ENCODE data around the gene TSPAN5. TPM values are rescaled to one million over a fixed set of nuclear protein-coding genes. Genes with fewer than 3 reads are reported as not detected.

TSPAN5 gene
- total and polyA plus RNA-seq, 9 of the 15 experiments (the other 6 are each of a cell fraction or from before 2014, with no cell fraction given) = 0.58 to 6.6 (median 0.73) TPM

DNA sequence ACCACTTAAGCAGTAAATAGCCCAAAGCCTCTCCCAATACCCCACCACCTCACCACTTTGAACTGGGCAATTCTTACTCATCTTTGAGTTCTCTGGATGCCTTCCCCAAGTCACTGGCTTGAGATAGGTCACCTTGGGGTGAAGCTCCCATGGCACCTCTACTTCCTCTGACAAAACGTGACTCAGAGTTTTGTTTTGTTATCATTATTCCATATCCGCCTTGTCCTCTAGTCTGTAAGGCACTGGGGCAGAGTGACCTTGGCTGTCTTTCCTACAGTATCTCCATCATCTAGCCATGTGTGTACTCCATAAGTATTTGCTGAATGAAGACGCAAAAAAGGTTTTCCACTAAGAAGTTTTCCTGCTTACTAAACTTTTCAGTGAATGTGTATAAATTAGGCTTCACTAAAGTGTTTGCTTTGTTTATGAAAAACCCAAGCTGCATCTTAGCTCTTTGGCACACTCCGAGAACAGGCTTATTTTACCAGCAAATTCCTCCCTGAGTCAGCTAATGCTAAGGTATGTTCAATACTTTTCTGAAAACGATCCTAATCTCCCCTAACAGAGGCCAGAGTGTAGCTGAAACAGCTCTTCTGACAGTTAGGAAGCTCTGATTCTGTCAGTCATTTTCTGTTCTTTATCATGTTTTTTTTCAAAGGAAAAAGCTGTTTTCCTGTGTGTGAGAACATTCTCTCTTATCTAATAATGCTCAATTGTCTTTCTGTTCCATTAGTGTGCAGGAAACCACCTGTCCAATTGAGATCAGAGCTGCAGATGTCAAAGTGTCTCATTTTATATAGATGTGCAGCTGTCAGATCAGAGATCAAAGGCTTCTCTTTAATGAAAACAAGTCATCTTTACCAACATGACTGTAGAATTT is 30.2 kb upstream of the TSPAN5 start (continued):
- TF ChIP-seq SMC3 (conservative IDR thresholded peaks at IDR 0.05; ENCODE audit: insufficient read depth, low read depth, low read length) (no peak), KDM1A (IDR thresholded peaks at IDR 0.05) (peak; percentile 23 to 48; a peak in 2 of 4 replicates), ZNF124 (CRISPR knock-in tag; IDR thresholded peaks at IDR 0.05) (no peak), ILF3 (IDR thresholded peaks at IDR 0.05; ENCODE audit: borderline replicate concordance) (no peak), ZNF174 (CRISPR knock-in tag; IDR thresholded peaks at IDR 0.05) (no peak), ASH1L (IDR thresholded peaks at IDR 0.05; ENCODE audit: borderline replicate concordance, low read depth, partially characterized antibody) (no peak), BHLHE40 (IDR thresholded peaks at IDR 0.05; ENCODE audit: low read length) (peak; percentile 68; the same call in 1 of the 2 replicates), NFE2 (IDR thresholded peaks at IDR 0.05; ENCODE audit: low read depth) (peak; percentile 50; the same call in 1 of the 2 replicates), GATAD2B (IDR thresholded peaks at IDR 0.05; ENCODE audit: borderline replicate concordance) (no peak), ESRRB (CRISPR knock-in tag; IDR thresholded peaks at IDR 0.05; ENCODE audit: borderline replicate concordance) (no peak), MYC (IDR thresholded peaks at IDR 0.05; ENCODE audit: low read depth, low read length) (no peak), MYC (CRISPR knock-in tag; IDR thresholded peaks at IDR 0.05; ENCODE audit: borderline replicate concordance, low read depth) (no peak), LEF1 (IDR thresholded peaks at IDR 0.05) (0 out of 2 replicates have a peak, but pooled peaks have one; percentile 28), RBM39 (optimal IDR thresholded peaks at IDR 0.05; ENCODE audit: low read depth, low read length) (no peak), RNF2 (IDR thresholded peaks at IDR 0.05) (no peak), NFATC3 (IDR thresholded peaks at IDR 0.05) (no peak), ZNF197 (CRISPR knock-in tag; IDR thresholded peaks at IDR 0.05; ENCODE audit: low read depth) (no peak), ZNF586 (CRISPR knock-in tag; conservative IDR thresholded peaks at IDR 0.05) (no peak), ELF4 (CRISPR knock-in tag; IDR thresholded peaks at IDR 0.05) (no peak), ZNF766 (CRISPR knock-in tag; conservative IDR thresholded peaks at IDR 0.05) (no peak), TSC22D4 (tag; IDR thresholded peaks at IDR 0.05) (no peak), CXXC5 (CRISPR knock-in tag; IDR thresholded peaks at IDR 0.05) (no peak), NFYB (IDR thresholded peaks at IDR 0.05; ENCODE audit: extremely low read depth, insufficient read length) (no peak), RAD51 (IDR thresholded peaks at IDR 0.05; ENCODE audit: borderline replicate concordance, low read depth) (no peak), YBX1 (IDR thresholded peaks at IDR 0.05) (no peak), GABPA (tag; conservative IDR thresholded peaks at IDR 0.05; ENCODE audit: low read depth) (no peak), ZEB2 (IDR thresholded peaks at IDR 0.05) (peak; percentile 22; the same call in 1 of the 2 replicates), ZFP36 (IDR thresholded peaks at IDR 0.05; ENCODE audit: low read depth, low read length, partially characterized antibody) (no peak), ETV6 (IDR thresholded peaks at IDR 0.05; ENCODE audit: borderline replicate concordance in 1 of 2, low read depth in 2 of 2, low read length in 1 of 2) (no peak), ETV6 (CRISPR knock-in tag; IDR thresholded peaks at IDR 0.05; ENCODE audit: borderline replicate concordance) (no peak)
- TF ChIP-seq, protein P1, sequence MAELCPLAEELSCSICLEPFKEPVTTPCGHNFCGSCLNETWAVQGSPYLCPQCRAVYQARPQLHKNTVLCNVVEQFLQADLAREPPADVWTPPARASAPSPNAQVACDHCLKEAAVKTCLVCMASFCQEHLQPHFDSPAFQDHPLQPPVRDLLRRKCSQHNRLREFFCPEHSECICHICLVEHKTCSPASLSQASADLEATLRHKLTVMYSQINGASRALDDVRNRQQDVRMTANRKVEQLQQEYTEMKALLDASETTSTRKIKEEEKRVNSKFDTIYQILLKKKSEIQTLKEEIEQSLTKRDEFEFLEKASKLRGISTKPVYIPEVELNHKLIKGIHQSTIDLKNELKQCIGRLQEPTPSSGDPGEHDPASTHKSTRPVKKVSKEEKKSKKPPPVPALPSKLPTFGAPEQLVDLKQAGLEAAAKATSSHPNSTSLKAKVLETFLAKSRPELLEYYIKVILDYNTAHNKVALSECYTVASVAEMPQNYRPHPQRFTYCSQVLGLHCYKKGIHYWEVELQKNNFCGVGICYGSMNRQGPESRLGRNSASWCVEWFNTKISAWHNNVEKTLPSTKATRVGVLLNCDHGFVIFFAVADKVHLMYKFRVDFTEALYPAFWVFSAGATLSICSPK (IDR thresholded peaks at IDR 0.05; ENCODE audit: borderline replicate concordance) = no peak

Data from K562 (cell line).